ENCODE measurements around the gene TPRG1L.

- TF ChIP-seq CTCF (IDR thresholded peaks at IDR 0.05; ENCODE audit: borderline replicate concordance, extremely low read depth, low read length, poor library complexity, severe bottlenecking) (peak; percentile 57), EZH2 (IDR thresholded peaks at IDR 0.05; ENCODE audit: borderline replicate concordance, low read depth, low read length, severe bottlenecking) (no peak)
These were observed 9.8 kb upstream of the TPRG1L start for GRCh38 chr1:3614755-3615742.

All from DND-41 (cell line).